Prostate gland (tissue), 2 donors: ENCODE measurements around the gene UNC13B.

ENCODE experiments used
- POLR2A ChIP-seq: fragments of 450-650 bp; IDR thresholded peaks from one replicate; pipeline ENCODE4 v1.6.1; 2016; ENCODE audit warnings: antibody characterized with exemption, mild to moderate bottlenecking
- POLR2AphosphoS5 ChIP-seq: sonication (generic); formaldehyde crosslinking; IDR thresholded peaks from one replicate; pipeline ENCODE4 v1.6.1; 2017; ENCODE audit warnings: antibody characterized with exemption
- TF ChIP-seq, protein P1 (sequence below), 4 experiments: fragments of 200-600 bp in 2 of 4; fragments of 450-650 bp in 2 of 4; sonication (generic) in 2 of 4; IDR thresholded peaks; 1 replicate in 3 of 4; 2 replicates in 1 of 4; pipeline ENCODE4 v1.5.1; 2016 to 2019; ENCODE audit warnings: antibody characterized with exemption in 4 of 4, mild to moderate bottlenecking in 2 of 4, moderate library complexity in 2 of 4

DNA sequence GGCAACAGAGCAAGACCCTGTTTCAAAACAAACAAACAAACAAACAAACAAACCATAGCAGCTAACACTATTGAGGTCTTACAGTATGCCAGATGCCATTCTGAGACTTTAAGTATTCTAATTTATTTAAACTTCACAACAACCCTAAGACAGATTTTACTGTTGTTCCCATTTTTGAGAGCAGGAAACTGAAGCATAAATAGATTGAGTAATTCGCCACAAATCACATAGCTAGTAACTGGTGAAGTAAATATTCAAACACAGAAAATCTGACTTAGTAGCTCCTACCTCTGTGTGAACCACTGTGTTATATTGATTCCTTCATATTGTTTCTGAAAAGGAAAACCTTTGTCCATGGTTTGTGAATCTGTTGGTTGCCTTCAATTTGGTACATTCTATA lies 98.4 kb downstream of the UNC13B start:
- TF ChIP-seq, protein P1, sequence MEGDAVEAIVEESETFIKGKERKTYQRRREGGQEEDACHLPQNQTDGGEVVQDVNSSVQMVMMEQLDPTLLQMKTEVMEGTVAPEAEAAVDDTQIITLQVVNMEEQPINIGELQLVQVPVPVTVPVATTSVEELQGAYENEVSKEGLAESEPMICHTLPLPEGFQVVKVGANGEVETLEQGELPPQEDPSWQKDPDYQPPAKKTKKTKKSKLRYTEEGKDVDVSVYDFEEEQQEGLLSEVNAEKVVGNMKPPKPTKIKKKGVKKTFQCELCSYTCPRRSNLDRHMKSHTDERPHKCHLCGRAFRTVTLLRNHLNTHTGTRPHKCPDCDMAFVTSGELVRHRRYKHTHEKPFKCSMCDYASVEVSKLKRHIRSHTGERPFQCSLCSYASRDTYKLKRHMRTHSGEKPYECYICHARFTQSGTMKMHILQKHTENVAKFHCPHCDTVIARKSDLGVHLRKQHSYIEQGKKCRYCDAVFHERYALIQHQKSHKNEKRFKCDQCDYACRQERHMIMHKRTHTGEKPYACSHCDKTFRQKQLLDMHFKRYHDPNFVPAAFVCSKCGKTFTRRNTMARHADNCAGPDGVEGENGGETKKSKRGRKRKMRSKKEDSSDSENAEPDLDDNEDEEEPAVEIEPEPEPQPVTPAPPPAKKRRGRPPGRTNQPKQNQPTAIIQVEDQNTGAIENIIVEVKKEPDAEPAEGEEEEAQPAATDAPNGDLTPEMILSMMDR (IDR thresholded peaks at IDR 0.05) = no peak
- TF ChIP-seq POLR2AphosphoS5 (no peak), POLR2A (no peak)
